NCI-H187 (cell line): ENCODE measurements around the gene FAM89B.
A peak's percentile ranks its signal among the peaks of the same experiment; 100 is the strongest.
"Not testable (repeated sequence)": the region's sequence is repeated elsewhere in the genome, so short reads cannot be mapped to it uniquely, and the experiment has no call there.

ENCODE experiments used
- DNase-seq, 2 experiments: peaks; one replicate each; lab custom pipeline; 2025; lab: John Stamatoyannopoulos, UW

FAM89B gene

GRCh38 chr11:65572356-65573051 is at the start of gene FAM89B:
TSS of gene FAM89B (plus strand) at chr11:65572538. CDS start at chr11:65572670, 132 bp downstream.
- DNase-seq: peak in 1 of 2 experiments; percentile 31

DNA sequence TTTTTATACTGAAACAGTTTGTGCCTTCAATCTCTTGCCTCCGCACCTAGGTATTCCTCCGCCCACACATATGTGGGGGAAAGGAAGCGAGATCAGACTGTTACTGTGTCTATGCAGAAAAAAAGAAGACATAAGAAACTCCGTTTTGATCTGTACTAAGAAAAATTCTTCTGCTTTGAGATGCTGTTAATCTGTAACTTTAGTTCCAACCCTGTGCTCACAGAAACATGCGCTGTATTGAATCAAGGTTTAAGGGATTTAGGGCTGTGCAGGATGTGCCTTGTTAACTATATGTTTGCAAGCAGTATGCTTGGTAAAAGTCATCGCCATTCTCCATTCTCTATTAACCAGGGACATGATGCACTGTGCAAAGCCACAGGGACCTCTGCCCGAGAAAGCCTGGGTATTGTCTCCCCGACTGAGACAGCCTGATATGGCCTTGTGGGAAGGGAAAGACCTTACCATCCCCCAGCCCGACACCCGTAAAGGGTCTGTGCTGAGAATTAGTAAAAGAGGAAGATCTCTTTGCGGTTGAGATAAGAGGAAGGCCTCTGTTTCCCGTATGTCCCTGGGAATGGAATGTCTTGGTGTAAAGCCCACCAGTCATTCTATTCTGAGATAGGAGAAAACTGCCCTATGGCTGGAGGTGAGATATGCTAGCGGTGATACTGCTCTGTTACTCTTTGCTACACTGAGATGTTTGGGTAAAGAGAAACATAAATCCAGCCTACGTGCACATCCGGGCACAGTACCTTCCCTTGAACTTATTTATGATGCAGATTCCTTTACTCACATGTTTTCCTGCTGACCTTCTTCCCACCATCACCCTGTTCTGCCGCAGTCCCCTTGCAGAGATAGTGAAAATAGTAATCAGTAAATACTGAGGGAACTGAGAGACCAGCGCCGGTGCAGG is 49.4 kb upstream of the FAM89B start:
- not testable (repeated sequence) for DNase-seq

- not testable (repeated sequence) for DNase-seq
These were observed 48.7 kb upstream of the FAM89B start for GRCh38 chr11:65523631-65523968.

- no peak for DNase-seq
These were observed 48.2 kb upstream of the FAM89B start for GRCh38 chr11:65524014-65524740.

GRCh38 chr11:65524741-65525545 is 47.4 kb upstream of the FAM89B start, which contains the start of gene SCYL1:
TSS of gene SCYL1 (plus strand) at chr11:65525083. CDS start at chr11:65525154, 71 bp downstream.
- DNase-seq: peak in 1 of 2 experiments; percentile 46

GRCh38 chr11:65525546-65526480 is 46.5 kb upstream of the FAM89B start:
- no peak for DNase-seq

DNA sequence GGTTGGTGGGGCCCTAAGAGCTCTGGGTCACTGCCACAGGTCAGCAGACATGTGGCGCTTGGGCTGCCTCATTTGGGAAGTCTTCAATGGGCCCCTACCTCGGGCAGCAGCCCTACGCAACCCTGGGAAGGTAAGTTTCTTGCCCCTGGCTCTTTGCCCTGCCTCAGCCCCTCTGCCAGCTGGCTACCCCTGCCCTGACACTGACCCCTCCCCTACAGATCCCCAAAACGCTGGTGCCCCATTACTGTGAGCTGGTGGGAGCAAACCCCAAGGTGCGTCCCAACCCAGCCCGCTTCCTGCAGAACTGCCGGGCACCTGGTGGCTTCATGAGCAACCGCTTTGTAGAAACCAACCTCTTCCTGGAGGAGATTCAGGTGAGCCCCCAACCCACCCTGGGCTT is 45.6 kb upstream of the FAM89B start:
- DNase-seq: no peak

- no peak for DNase-seq
These were observed 43.5 kb upstream of the FAM89B start for GRCh38 chr11:65528819-65529350.

GRCh38 chr11:65529475-65530156 is 42.7 kb upstream of the FAM89B start:
- DNase-seq: no peak

DNA sequence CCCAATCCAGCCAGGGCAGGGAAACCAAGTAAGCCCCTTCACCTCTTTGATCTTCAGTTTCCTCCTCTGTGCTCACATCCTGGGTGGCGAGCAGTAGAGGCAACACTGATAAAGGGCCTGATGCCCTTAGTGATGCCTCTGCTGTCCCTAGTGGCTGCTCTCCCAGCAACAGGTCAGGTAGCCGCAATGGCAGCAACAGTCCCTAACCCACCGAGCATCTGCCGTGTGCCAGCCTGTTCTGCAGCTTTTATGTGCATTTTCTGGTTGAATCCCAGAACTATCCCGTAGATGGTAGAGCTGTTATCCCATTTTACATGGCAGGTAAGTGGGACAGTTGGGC is 42.2 kb upstream of the FAM89B start:
- no peak for DNase-seq

GRCh38 chr11:65532388-65533064 is 39.8 kb upstream of the FAM89B start:
- DNase-seq: no peak

DNA sequence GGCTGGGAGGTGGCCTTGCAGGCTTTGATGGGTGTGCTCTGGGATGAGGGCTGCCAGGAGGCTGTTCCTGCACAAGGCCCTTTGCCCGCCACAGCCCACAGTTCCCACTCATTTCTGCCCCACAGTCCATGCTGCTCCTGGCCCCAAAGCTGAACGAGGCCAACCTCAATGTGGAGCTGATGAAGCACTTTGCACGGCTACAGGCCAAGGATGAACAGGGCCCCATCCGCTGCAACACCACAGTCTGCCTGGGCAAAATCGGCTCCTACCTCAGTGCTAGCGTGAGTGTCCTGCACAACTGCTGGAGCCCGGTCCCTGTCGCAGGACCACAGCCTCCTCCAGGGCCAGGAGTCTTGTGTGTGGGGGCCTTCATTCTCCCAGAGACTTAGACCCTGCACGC is 37.2 kb upstream of the FAM89B start:
- DNase-seq: no peak

DNA sequence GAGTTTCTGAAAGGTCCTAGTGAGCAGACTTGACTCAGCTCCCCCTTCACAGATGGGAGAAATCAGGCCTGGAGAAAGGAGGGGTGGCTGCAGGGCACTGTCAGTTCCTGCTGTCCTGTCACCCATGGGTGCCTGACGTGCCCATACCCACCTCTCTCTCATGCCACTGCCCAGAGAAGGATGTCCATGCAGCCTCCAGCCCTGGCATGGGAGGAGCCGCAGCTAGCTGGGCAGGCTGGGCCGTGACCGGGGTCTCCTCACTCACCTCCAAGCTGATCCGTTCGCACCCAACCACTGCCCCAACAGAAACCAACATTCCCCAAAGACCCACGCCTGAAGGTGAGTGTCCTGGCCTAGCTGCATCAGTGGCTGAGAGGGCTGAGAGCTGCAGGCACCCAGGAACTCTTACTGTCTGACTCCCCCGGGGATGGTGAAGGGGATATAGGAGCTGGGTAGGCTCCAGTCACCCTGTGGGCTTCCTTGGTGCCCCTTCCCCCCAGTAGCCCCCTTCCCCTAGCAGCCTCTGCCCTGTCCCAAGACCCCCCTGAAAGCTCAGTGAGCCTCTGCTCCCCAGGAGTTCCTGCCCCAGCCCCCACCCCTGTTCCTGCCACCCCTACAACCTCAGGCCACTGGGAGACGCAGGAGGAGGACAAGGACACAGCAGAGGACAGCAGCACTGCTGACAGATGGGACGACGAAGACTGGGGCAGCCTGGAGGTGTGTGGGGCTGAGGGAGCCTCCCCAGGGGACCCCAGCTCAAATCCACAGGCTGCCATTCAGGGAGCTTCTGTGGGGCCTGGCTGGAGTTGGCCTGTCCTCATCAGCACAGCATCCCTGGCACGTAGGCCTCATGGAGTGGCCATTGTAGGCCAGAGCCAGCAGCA is 35.7 kb upstream of the FAM89B start:
- DNase-seq: no peak

DNA sequence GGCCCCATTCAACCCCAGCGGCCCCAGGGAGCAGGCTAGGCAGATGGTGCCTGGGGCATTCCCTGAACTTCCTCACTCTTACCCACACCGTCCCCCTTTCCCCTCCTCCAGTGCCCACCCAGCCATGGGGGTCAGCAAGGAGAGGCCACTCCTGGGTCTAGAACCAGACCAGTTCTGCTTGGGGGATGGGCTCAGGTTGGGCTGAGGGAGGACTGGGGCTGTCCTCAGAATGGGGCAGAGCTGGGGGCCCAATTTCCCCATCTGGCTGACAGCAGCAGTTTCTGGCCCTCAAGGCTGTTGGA is 35.1 kb upstream of the FAM89B start:
- DNase-seq: no peak

GRCh38 chr11:65537620-65538231 is 34.6 kb upstream of the FAM89B start:
- no peak for DNase-seq

GRCh38 chr11:65538232-65538914 is 34.0 kb upstream of the FAM89B start:
- no peak for DNase-seq
